Measurements from ENCODE around the gene TMEM131L. TPM values are rescaled to one million over a fixed set of nuclear protein-coding genes. Genes with fewer than 3 reads are reported as not detected.

TMEM131L gene
- polyA plus RNA-seq, 1 donor (not counting 4 experiments of a cell fraction or from before 2014, with no cell fraction given): 10.3 TPM

DNA sequence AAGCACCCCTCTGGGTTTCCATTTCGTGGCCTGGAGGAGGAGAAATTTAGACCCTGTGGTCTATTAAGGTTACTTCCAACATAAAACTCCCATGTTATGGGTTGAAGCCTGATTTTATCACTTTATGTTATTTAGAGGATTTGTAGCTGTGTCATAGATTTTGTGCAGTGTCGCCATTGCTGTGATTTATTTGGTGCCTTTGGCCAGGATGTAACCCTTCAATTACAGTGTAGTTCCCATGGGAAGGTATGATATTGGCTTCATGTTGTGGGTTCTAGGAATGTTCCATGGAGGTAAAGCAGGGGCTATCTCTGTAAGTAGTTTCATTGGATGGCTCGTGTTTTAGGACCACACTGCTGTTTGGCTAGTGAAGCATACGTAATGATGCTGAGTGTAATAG lies 58.5 kb downstream of the TMEM131L start:
- H3K9me1 ChIP-seq (ENCODE audit: control insufficient read depth, extremely low read depth, insufficient read depth, low read length): no peaks in the 10 kb centered on the region
- no peaks in the 10 kb centered on the region for H3K4me1 ChIP-seq (ENCODE audit: control insufficient read depth, extremely low read depth, insufficient read depth, low read length)
- DNase-seq (ENCODE audit: low read depth, low spot score) (no peak), FAIRE-seq (no peak)
- no peaks in the 10 kb centered on the region for H3K36me3 ChIP-seq (ENCODE audit: control insufficient read depth in 2 of 2, extremely low read depth in 1 of 2, insufficient read depth in 2 of 2, low read length in 2 of 2)
- H3K27ac ChIP-seq (ENCODE audit: control insufficient read depth, insufficient read depth, low read length): no peak overlapping the region
- no peak for TF ChIP-seq EZH2 (IDR thresholded peaks at IDR 0.05; ENCODE audit: low read length)
- TF ChIP-seq, protein P1, sequence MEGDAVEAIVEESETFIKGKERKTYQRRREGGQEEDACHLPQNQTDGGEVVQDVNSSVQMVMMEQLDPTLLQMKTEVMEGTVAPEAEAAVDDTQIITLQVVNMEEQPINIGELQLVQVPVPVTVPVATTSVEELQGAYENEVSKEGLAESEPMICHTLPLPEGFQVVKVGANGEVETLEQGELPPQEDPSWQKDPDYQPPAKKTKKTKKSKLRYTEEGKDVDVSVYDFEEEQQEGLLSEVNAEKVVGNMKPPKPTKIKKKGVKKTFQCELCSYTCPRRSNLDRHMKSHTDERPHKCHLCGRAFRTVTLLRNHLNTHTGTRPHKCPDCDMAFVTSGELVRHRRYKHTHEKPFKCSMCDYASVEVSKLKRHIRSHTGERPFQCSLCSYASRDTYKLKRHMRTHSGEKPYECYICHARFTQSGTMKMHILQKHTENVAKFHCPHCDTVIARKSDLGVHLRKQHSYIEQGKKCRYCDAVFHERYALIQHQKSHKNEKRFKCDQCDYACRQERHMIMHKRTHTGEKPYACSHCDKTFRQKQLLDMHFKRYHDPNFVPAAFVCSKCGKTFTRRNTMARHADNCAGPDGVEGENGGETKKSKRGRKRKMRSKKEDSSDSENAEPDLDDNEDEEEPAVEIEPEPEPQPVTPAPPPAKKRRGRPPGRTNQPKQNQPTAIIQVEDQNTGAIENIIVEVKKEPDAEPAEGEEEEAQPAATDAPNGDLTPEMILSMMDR (optimal IDR thresholded peaks at IDR 0.05 in 1 of 3, IDR thresholded peaks at IDR 0.05 in 1 of 3, conservative IDR thresholded peaks at IDR 0.05 in 1 of 3; ENCODE audit: extremely low read depth in 1 of 3, insufficient read depth in 2 of 3, low read length in 3 of 3): no peak
- no peaks in the 10 kb centered on the region for H4K20me1 ChIP-seq (ENCODE audit: control insufficient read depth, extremely low read depth, insufficient read depth, low read length)
- no peak overlapping the region for H3K4me3 ChIP-seq (ENCODE audit: control insufficient read depth in 2 of 3, extremely low read depth in 1 of 3, insufficient read depth in 2 of 3, low read depth in 1 of 3, low read length in 3 of 3)
- dilution Hi-C loops (cut with MboI; ENCODE audit: extremely low pct_ligation_motif_present, low sequenced_read_pairs): no loop called here
- no peaks in the 10 kb centered on the region for H3K27me3 ChIP-seq (ENCODE audit: control insufficient read depth, extremely low read depth, insufficient read depth, low read length)
- H3K79me2 ChIP-seq (ENCODE audit: control insufficient read depth, insufficient read depth, low read length): no peaks in the 10 kb centered on the region
- H3K4me2 ChIP-seq (ENCODE audit: control insufficient read depth, extremely low read depth, insufficient read depth, low read depth, low read length): no peak overlapping the region
- no peak overlapping the region for H3K9ac ChIP-seq (ENCODE audit: control insufficient read depth, extremely low read depth, insufficient read depth, low read length)
- H3K9me3 ChIP-seq (ENCODE audit: control insufficient read depth, low read depth, low read length): no peaks in the 10 kb centered on the region
- H2AFZ ChIP-seq (ENCODE audit: control insufficient read depth, low read length): no peak overlapping the region

DNA sequence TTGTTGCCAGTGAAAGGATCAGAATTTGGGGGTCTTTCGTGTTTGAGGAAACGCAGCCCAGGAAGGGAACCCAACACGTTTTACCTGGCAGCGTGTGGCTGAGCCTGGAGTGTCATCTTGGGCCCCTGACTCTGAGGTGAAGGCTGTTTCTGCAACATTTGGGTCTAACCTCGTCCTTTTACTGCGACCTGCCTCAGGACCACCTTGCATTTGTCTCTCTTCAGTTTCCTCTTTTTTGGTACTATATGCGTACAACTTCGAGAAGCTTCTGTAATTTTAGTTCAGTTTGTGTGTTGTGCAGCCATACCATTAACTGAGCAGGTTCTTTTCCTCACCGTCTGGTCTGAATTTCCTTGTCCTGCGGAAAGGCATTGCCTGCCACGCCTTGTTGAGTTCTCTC lies 61.5 kb downstream of the TMEM131L start:
- DNase-seq (ENCODE audit: low read depth, low spot score) (no peak), FAIRE-seq (no peak)
- no peaks in the 10 kb centered on the region for H4K20me1 ChIP-seq (ENCODE audit: control insufficient read depth, extremely low read depth, insufficient read depth, low read length)
- no peak overlapping the region for H2AFZ ChIP-seq (ENCODE audit: control insufficient read depth, low read length)
- no peaks in the 10 kb centered on the region for H3K9me1 ChIP-seq (ENCODE audit: control insufficient read depth, extremely low read depth, insufficient read depth, low read length)
- H3K9me3 ChIP-seq (ENCODE audit: control insufficient read depth, low read depth, low read length): no peaks in the 10 kb centered on the region
- no peak overlapping the region for H3K9ac ChIP-seq (ENCODE audit: control insufficient read depth, extremely low read depth, insufficient read depth, low read length)
- H3K36me3 ChIP-seq (ENCODE audit: control insufficient read depth in 2 of 2, extremely low read depth in 1 of 2, insufficient read depth in 2 of 2, low read length in 2 of 2): peaks cover 0 to 1% of the 10 kb centered on the region in 2 experiments
- TF ChIP-seq EZH2 (IDR thresholded peaks at IDR 0.05; ENCODE audit: low read length): no peak
- TF ChIP-seq, protein P1 (optimal IDR thresholded peaks at IDR 0.05 in 1 of 3, IDR thresholded peaks at IDR 0.05 in 1 of 3, conservative IDR thresholded peaks at IDR 0.05 in 1 of 3; ENCODE audit: extremely low read depth in 1 of 3, insufficient read depth in 2 of 3, low read length in 3 of 3): no peak
- no peaks in the 10 kb centered on the region for H3K79me2 ChIP-seq (ENCODE audit: control insufficient read depth, insufficient read depth, low read length)
- no peak overlapping the region for H3K27ac ChIP-seq (ENCODE audit: control insufficient read depth, insufficient read depth, low read length)
- H3K4me1 ChIP-seq (ENCODE audit: control insufficient read depth, extremely low read depth, insufficient read depth, low read length): no peaks in the 10 kb centered on the region
- dilution Hi-C loops (cut with MboI; ENCODE audit: extremely low pct_ligation_motif_present, low sequenced_read_pairs): no loop called here
- H3K27me3 ChIP-seq (ENCODE audit: control insufficient read depth, extremely low read depth, insufficient read depth, low read length): no peaks in the 10 kb centered on the region
- no peak overlapping the region for H3K4me3 ChIP-seq (ENCODE audit: control insufficient read depth in 2 of 3, extremely low read depth in 1 of 3, insufficient read depth in 2 of 3, low read depth in 1 of 3, low read length in 3 of 3)
- no peak overlapping the region for H3K4me2 ChIP-seq (ENCODE audit: control insufficient read depth, extremely low read depth, insufficient read depth, low read depth, low read length)

All from keratinocyte (primary cell).